Right atrium auricular region (tissue), 2 donors: ENCODE measurements around the gene UNKL. TPM values are rescaled to one million over a fixed set of nuclear protein-coding genes. Genes with fewer than 3 reads are reported as not detected.
A peak's percentile ranks its signal among the peaks of the same experiment; 100 is the strongest.

ENCODE experiments used
- DNase-seq: peaks from one replicate; pipeline ENCODE4 v3.0.0-alpha.2; 2019; ENCODE audit warnings: low spot score
- H3K27ac ChIP-seq, 2 donors: fragments of 200-600 bp; sonication (generic); 1 replicate in 1 of 2; 2 replicates in 1 of 2; pipeline ENCODE4 v1.5.1; 2016 to 2019
- H3K27me3 ChIP-seq, 2 donors: fragments of 200-600 bp; sonication (generic); one replicate each; pipeline versions ENCODE4 v1.5.1 to v1.6.0; 2017 to 2019
- H3K36me3 ChIP-seq: fragments of 200-600 bp; sonication (generic); one replicate; pipeline ENCODE4 v1.5.1; 2016
- H3K4me1 ChIP-seq, 2 donors: fragments of 200-600 bp; sonication (generic); one replicate each; pipeline versions ENCODE4 v1.5.1 to v1.6.0; 2017 to 2019
- H3K4me3 ChIP-seq, 2 donors: fragments of 200-600 bp; sonication (generic); 1 replicate in 1 of 2; 2 replicates in 1 of 2; pipeline ENCODE4 v1.5.1; 2017 to 2019; ENCODE audit warnings: mild to moderate bottlenecking in 1 of 2, moderate library complexity in 1 of 2
- H3K9me3 ChIP-seq, 2 donors: fragments of 200-600 bp; sonication (generic); one replicate each; pipeline ENCODE4 v1.5.1; 2019
- total RNA-seq, 2 donors: library from RNA; depleted of rRNA; stranded (reverse); fragments of >200 nt; gene quantifications; one replicate each; pipeline ENCODE4 v1.1.0, GENCODE V29; 2016
- TF ChIP-seq, protein P1 (sequence below), 2 donors: fragments of 200-600 bp; sonication (generic); IDR thresholded peaks; one replicate each; pipeline ENCODE4 v1.5.1; 2019; ENCODE audit warnings: antibody characterized with exemption in 2 of 2

Gene UNKL
- total RNA-seq, 2 donors from 2014 or later, result 11.0 to 17.6 TPM

DNA sequence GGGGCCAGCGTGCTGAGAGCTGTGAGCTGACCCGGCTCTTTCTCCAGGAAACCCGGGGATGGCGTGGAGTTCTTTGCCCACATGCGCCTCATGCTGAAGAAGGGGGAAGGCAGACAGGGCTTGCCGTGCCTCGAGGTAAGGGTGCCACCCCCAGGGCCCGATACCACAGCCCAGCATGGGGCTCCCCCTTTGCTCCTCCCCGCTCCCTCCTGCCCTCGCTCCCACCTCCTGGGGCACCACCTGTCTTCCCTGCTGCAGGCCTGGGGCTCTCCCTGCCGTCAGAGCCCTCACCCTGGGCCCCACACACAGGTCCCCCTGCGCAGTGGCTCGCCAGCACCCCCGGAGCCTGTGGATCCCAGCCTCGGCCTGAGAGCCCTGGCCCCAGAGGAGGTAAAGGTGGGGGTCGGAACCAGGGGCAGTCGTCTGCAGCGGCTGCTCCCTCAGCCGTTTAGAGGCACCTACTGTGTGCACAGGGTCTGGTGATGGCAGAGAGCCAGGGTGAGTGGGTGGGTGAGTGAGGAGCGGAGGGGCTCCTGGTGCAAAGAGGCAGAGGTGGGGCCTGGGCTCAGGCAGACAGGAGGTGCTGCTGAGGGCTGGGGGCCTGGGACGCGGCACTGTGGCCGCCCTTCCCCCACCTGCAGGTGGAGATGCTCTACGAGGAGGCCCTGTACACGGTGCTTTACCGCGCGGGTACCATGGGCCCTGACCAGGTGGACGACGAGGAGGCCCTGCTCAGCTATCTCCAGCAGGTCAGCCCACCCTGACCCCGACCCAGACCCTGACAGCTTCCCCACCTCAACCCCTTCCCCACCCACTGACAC is 75.4 kb downstream of the UNKL start:
- Histone ChIP-seq H3K4me1 (peaks cover 0 to 12% of the 10 kb centered on the region in 2 donors), H3K36me3 (no peaks in the 10 kb centered on the region), H3K27ac (no peak overlapping the region), H3K9me3 (no peaks in the 10 kb centered on the region), H3K4me3 (no peak overlapping the region), H3K27me3 (peaks cover 5 to 8% of the 10 kb centered on the region in 2 donors)
- no peak for DNase-seq
- TF ChIP-seq, protein P1, sequence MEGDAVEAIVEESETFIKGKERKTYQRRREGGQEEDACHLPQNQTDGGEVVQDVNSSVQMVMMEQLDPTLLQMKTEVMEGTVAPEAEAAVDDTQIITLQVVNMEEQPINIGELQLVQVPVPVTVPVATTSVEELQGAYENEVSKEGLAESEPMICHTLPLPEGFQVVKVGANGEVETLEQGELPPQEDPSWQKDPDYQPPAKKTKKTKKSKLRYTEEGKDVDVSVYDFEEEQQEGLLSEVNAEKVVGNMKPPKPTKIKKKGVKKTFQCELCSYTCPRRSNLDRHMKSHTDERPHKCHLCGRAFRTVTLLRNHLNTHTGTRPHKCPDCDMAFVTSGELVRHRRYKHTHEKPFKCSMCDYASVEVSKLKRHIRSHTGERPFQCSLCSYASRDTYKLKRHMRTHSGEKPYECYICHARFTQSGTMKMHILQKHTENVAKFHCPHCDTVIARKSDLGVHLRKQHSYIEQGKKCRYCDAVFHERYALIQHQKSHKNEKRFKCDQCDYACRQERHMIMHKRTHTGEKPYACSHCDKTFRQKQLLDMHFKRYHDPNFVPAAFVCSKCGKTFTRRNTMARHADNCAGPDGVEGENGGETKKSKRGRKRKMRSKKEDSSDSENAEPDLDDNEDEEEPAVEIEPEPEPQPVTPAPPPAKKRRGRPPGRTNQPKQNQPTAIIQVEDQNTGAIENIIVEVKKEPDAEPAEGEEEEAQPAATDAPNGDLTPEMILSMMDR (IDR thresholded peaks at IDR 0.05), result no peak

DNA sequence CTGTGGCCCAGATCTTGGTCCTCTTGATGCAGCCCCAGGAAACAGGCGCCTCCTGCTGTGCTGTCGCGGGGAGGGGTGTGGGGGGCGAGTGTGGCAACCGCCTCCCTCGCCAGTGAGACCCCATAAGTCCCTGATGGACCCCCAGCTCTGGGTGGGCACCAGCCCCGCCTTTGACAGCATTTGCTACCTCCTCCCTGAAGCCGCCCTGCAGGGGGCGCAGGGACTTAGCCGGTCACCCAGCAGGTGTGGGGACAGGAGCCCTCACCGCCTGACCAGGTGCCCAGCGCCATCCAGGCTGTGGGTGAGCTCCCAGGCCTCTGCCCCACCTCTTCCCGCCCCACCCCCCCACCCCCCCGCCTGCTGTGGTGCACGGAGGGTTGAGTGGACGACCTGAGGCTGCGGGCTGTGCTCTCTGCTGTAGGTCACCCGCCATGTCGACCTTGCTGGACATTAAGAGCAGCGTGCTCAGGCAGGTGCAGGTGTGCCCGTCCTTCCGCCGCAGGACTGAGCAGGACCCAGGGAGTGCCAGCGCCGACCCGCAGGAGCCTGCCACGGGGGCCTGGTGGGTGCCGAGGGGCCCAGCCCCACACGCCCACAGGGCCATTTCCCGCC is 76.3 kb downstream of the UNKL start:
- no peak for DNase-seq
- TF ChIP-seq, protein P1 (IDR thresholded peaks at IDR 0.05), result peak in 1 of 2 donors; percentile 41
- H3K27ac ChIP-seq, result no peak overlapping the region
- peaks cover 9 to 15% of the 10 kb centered on the region in 2 donors for H3K27me3 ChIP-seq
- H3K4me3 ChIP-seq, result no peak overlapping the region
- H3K4me1 ChIP-seq, result peaks cover 0 to 19% of the 10 kb centered on the region in 2 donors
- H3K9me3 ChIP-seq, result no peaks in the 10 kb centered on the region
- no peaks in the 10 kb centered on the region for H3K36me3 ChIP-seq

- peaks cover 0 to 22% of the 10 kb centered on the region in 2 donors for H3K4me1 ChIP-seq
- no peaks in the 10 kb centered on the region for H3K9me3 ChIP-seq
- no peak for DNase-seq
- H3K27me3 ChIP-seq, result peaks cover 9 to 22% of the 10 kb centered on the region in 2 donors
- TF ChIP-seq, protein P1 (IDR thresholded peaks at IDR 0.05), result no peak
- H3K36me3 ChIP-seq, result no peaks in the 10 kb centered on the region
- H3K4me3 ChIP-seq, result no peak overlapping the region
- no peak overlapping the region for H3K27ac ChIP-seq
Observed at GRCh38 chr16:1337486-1337885, 77.0 kb downstream of the UNKL start.

- peaks cover 0 to 28% of the 10 kb centered on the region in 2 donors for H3K4me1 ChIP-seq
- H3K27me3 ChIP-seq, result peaks cover 9 to 24% of the 10 kb centered on the region in 2 donors
- no peaks in the 10 kb centered on the region for H3K9me3 ChIP-seq
- TF ChIP-seq, protein P1 (IDR thresholded peaks at IDR 0.05), result no peak
- no peak overlapping the region for H3K27ac ChIP-seq
- no peaks in the 10 kb centered on the region for H3K36me3 ChIP-seq
- DNase-seq, result no peak
- no peak overlapping the region for H3K4me3 ChIP-seq
Observed at GRCh38 chr16:1336619-1337018, 77.9 kb downstream of the UNKL start.

DNA sequence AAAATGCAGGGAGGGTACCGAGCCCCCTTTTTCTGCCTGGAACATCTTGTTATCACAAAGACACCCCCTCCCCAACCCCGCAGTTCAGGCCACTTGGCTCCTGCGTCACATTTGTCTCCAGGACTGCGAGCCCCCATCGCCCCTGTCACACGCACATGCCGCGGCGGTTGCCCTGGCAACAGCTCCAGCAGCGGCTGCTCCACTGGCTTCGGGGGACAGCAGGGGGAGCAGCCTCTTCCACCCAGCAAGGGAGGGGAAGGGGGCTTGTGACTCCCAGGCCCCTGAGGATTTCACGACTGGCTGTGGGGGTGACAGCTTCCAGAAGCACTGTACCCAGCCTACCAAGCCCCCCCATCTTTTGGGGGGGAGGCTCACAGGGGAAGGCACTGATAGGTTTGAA is 78.5 kb downstream of the UNKL start:
- H3K4me1 ChIP-seq, result peaks cover 0 to 35% of the 10 kb centered on the region in 2 donors
- no peak overlapping the region for H3K4me3 ChIP-seq
- no peaks in the 10 kb centered on the region for H3K36me3 ChIP-seq
- no peak overlapping the region for H3K27ac ChIP-seq
- H3K27me3 ChIP-seq, result peaks cover 9 to 24% of the 10 kb centered on the region in 2 donors
- H3K9me3 ChIP-seq, result no peaks in the 10 kb centered on the region
- DNase-seq, result no peak
- TF ChIP-seq, protein P1 (IDR thresholded peaks at IDR 0.05), result no peak
